NCI-H128 (cell line): ENCODE measurements around the gene DACH1.

Source experiments
- DNase-seq: peaks from one replicate; lab custom pipeline; 2025; ENCODE audit not compliant: unreplicated experiment; lab: John Stamatoyannopoulos, UW

Gene DACH1

DNA sequence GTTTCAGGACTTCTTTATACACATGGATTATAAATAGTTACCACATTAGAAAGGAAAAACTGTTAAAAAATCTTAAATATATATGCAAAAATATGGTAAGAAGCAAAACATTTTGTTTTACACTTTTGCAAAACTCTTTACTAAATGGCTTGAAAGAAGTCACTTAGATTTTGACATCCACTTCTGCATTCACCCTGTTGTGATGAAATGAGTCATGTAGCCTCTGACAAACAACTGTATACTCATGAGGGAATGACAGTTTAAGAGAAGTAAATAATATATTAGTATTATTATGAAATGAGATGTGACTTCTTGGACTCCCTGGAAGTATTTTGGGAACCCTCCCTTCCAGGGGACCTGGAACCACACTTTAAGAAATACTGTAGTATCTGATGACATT lies 275.6 kb downstream of the DACH1 start:
- DNase-seq: no peak

DNA sequence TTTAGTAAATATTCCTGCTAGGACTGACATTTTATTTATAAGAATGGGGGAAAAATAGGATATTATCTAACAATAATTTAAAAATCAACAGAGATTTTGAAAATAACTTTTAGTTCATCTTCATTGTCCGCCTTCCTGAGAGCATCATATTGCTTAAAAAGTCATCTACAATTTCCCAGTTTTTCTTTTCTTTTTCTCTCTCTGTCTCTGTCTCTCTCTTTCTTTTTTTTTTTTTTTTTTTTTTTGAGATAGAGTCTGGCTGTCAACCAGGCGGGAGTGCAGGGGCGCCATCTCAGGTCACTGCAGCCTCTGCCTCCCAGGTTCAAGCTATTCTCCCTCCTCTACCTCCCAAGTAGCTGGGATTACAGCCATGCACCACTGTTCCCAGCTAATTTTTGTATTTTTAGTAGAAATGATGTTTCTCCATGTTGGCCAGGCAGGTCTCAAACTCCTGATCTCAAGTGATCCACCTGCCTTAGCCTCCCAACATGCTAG lies 276.3 kb downstream of the DACH1 start:
- DNase-seq: no peak

DNA sequence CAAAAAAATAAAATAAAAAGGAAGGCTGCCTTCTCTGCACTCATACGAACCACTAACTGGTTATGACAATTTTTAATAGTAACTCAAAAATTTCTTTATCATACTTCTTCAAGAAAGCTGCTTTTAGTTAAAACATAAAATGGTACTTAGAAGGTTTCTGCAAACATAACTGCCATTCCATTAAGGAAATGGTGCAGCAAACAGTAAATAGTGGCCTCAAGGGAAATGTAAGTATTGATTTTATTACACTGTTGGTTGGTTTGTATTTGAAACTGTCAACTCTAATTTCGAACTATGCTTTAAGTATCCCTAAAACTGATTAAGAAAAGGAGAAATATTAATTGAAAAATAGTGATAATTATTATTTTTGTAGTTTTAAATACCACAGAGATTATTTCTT lies 278.0 kb downstream of the DACH1 start:
- DNase-seq: no peak

DNA sequence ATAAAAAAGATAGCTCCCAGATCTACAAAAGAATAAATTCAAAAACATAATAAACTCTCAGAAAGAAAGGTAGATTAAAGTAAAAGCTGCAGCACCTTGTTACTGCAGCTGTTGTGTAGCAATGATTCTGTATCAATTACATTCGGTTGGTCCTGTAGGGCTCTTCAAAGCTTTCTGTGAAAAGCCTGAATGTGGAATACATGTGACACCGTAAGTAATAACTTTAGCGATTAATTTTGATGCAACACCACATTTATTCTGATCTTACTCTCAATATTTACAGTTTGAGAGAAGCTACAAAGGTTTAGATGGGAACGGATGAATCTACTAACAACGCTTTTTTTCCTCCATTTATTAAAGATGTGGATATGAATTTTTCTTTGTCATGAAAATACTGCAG lies 279.2 kb downstream of the DACH1 start:
- DNase-seq: peak; percentile 39

DNA sequence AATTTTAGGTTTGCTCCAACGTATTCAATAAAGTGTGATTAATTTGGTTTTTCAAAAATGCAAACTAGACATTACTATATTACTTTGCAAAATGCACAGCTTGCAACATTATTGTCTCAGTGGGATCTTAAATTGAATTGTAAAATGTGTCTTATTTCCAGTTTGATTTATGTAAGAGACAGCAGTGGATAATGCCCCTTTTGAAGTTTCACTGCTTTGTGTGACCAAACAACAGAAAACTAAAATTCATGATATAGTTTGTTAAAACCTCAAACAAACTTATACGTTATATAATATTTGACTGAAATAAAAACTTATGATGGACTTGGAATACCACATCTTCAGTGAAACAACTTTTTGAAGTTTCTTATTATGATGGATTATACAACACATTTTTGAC lies 279.8 kb downstream of the DACH1 start:
- DNase-seq: no peak

DNA sequence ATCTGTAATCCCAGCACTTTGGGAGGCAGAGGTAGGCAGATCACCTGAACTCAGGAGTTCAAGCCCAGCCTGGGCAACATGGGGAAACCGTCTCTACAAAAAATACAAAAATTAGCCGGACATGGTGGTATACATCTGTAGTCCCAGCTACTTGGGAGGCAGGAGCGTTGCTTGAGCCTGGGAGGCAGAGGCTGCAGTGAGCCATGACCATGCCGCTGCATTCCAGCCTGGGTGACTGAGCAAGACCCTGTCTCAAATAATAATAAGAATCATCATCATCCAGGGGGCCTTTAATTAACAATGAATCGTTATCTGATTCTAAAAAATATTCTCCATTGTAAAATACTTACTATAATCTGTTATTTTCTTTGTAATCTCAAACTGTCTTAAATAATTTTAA lies 283.4 kb downstream of the DACH1 start:
- DNase-seq: no peak

DNA sequence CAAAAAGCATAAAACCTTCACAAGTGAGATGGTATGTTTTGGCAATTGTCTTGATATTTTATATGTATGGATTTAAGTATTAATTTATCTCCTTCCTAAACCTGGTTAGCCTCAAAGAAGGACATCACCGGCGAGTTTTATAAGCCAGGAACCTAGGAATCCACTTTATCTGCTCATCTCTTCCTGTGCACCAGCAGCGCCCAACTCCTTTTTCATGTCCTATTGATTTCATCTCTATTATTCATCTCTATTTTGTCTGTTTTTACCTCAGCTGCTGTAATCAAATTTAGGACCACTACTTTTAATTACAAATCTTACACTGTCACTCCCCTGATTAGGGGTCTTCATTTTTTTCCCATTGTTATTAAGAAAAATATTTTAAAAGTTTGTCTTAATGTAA lies 286.4 kb downstream of the DACH1 start:
- no peak for DNase-seq

DNA sequence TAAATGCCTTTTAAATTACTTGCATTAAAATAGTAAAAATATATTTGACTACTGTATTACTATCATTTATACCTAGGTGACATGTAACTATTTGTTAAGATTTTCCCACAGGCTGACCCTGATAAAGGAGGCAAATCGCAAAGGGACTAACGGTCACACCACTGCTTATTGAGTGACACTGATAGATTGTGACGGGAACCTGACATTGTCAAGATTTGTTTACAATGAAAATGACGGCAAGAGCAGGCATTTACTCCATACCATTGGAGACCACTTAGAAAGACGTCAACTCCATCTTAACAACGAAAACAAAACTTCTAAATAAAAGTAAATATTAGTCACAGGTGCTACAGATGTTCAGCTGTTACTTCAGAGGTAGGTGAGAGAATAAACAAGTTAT lies 289.0 kb downstream of the DACH1 start:
- DNase-seq: no peak

DNA sequence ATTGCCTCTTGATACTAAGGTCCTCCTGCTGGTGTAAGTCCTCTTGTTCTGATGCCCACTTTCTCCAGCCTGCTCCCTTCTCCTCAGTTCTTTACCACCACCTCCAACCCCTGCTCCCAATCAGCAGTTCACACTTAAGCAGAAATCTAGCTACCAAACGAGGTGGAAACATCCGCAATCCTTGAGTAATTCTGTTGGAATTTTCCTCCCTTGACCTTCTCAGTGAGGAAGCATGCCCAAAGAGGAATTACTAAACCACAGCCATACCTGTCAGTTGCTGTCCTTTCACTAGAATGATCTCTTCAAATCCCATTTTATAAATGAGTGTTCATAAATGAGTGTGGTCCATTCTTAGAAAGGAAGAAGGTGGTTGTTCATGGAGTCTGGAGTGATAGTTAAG lies 289.9 kb downstream of the DACH1 start:
- DNase-seq: no peak

DNA sequence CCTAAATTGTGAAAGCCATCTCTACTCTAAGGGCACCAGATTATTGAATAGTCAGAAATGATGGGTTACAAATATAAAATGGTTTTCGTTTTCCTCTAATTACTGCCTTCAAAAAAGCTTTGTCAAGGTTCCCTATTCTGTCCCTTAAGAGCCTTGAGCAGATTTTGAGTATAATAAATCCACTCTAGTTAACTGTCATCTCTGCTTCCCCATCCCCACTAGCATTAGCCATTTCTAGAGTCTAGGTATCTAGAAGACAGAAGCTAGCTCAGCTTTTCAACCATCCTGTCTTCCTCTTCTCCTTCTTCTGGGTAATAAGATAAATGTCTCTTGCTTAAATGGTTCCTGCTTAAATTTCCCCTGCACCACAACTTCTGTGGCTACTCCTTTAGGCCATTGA lies 290.4 kb downstream of the DACH1 start:
- no peak for DNase-seq

DNA sequence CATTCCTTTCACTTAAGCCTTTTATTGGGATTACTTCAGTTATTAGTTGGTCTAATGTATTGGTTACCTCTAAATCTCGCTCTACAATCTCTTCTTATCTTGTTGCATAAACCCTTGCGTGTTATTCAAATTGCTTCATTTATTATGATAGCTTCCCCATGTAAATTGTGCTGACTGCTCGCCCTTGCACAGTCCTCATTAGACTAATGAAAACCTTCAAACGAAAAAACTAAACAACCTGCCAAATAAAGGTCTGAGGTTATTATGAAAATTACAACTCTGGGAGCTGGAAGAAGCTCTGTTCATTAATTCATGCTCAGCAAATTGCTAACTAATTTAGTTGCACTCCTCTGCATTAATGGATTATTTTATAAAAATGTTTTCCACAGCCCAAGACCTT lies 320.1 kb downstream of the DACH1 start:
- no peak for DNase-seq

DNA sequence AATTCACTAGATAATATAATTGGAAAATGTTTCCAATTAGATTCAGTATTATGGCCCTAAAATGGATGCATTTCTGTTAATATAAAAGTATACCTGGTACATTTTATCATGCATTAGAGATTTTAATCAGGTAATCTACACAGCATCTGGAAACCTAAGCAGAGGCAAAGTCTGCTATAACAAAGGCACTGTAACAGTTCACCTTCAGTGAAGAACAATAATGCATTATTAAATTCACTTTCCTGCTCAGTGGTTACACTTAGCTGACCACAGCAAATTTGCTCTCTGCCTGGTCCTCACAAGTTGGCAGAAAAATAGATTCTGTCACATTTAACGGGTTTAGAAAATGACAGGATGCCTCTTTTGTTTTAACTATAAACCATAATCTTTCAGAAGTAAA lies 326.9 kb downstream of the DACH1 start:
- no peak for DNase-seq

DNA sequence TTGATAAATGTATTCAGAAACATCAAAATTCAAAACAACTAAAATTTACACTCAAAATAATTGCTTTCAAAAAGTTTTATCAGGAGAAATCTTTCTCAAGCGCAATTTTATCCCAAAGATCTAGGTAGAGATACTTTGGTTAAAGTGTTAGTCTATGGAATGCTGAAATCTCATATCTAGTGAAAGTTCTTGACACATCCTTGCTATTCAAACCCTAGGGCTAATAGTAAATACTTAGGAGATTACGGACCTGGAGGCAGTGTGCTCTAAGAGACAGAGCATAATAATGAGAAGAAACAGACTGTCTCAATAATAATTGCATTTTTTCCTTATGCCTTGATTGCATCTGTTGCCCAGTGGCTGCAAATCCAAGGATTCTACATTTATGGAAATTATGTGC lies 330.8 kb downstream of the DACH1 start:
- no peak for DNase-seq

DNA sequence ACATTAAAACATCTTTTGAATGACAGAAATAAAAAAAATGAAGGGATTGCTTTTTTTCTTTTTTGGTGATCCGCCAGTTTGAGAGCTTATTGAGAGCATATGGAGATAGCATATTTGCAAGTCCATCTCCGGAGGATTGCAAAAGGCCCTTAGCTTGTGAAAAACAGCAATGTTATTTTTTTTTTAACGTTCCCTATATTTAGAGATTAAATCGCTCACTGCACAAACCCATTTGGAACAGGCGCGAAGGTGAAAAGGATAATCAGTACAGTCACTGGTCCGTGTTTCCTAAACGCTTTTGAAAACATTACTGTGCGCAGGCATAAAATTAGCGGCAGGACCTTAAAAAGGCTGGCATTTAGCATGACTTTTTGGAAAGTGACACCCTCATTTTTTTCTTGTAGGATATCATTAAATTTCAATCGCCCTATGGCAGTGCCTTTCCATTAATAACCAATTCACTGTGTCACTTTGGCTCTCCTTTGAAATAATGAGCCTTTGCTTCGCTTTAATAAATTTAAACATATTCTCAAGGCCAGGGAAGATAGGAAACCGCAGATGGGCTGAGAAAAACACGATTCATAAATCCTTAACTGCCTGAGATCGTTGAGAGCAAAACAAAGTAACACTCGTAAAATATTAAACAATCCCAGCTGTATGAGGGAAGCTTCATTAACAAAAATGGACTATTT lies 342.2 kb downstream of the DACH1 start:
- no peak for DNase-seq

DNA sequence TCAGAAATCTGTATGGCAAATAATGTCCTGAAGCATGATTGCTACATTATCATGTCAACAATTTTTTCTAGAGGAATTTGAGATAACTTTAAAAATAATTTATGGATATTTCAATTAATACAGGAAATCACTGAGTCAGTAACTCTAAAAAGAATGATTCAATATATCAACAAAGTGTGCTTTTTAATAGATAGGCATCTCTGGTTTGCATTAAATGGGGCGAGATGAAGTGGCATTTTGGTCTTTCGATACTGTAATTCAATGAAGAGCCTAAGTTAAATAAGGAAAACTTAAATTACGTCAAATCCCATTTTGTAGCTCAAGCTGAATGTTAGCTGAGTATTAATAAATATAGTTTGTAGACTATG lies 342.8 kb downstream of the DACH1 start:
- DNase-seq: no peak

DNA sequence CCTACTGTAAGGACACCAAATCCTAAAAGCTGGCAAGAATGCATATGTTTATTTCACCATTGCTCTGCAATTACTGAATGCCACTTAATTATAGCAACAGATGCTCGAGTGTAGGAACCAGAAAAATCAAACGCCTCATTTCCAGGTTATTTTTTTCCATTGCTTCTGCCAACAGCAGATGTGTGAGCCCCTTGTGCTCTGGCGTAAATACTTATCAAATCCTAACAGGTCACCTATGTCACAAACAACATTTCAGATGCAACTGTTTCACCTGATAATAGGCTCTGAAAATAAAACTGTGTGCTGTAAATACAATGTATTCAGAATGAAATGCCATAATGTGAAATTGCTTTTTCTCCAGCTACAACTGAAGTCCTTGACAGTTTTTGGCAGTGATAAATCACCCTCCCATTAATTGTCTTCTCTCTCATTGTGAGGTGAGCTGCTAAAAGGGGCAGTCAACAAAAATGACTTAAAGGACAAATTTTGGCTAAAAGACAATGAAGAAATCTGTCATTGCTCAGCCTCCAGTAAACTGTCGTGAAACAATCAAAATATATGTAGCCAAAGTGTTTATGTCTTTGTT lies 344.0 kb downstream of the DACH1 start:
- DNase-seq: peak; percentile 46

DNA sequence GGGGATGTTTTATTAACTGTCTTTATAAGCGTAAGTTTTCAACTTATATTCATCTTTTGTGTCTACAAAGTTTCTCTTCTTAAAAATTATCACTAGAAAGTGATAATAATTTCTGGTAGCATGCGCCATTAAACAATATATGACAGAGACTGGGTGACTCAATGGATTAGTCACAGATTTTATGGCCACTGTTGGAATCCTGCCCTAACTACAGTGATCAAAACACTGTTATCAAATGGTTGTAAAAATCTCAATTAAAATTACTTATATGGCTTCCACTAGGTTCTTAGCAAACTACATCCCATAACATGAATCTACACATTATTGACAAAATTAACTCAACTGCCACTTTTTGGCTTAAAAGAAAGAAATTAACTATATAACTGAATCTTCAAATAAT lies 350.0 kb downstream of the DACH1 start:
- DNase-seq: no peak

DNA sequence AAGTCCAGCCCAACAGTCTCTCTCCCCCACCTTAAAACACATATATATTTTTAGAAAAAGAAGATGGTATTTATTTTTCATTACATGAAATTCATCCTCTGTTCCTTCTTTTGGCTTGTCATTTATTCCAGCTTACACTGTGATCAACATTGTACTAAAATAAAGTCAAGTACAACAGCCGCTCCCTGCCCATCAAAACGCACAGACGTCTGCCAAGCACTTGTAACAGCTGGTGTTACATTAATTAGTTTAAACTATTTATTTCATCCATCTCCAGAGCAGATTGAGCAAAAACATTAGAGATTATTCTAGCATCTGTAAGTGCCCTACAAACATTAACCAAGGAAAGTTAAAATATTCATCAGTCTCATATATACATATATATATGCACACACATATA lies 350.5 kb downstream of the DACH1 start:
- no peak for DNase-seq

DNA sequence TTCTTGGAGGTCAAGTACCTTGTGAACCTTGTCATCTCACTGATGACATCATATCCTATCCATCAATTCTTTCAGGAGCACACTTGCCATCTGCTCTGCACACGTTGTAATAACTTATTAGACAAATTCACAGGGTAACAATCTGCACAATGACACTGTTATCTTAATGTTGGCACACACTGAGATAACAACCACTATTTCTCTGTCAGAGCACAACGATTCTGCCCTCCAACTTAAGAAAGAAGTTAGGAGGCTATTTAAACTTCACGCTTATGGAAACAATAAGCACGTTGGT lies 351.3 kb downstream of the DACH1 start:
- no peak for DNase-seq

DNA sequence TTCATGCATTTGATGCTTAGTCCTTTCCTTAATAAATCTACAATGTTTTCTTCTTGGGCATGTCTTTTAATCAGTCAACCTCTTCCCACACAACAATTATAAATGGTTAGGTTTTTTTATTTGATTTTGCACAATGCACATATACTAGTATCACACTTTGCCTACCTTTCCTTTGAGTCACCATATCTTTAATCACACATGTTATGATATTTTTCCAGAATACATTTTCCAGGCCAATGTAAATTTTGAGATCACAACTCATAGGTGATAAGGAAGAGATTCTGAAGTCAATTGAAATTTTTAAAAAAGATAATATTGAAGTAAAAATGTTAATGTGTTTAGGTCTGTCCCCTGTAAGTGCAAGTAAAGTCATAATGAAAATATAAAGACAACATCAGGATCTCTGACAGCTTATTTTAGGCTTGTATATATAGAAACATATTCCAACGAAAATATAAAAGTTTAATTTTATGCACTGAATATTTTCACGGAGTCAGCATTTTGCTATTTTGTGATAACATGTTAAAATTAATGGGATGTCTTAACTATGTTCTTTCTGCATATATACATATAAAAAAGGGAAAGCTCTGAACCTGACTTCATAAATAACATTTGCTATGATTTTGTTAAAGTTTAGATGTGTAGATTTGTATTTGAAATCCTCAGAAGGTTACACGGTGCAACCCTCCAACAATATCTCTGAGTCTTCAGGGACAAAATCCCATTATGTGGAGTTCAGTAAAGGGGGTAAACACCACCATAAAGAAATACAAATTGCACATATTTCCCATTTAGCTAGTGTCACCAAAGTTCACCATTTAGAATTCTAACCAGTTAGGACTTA lies 351.9 kb downstream of the DACH1 start:
- DNase-seq: no peak

DNA sequence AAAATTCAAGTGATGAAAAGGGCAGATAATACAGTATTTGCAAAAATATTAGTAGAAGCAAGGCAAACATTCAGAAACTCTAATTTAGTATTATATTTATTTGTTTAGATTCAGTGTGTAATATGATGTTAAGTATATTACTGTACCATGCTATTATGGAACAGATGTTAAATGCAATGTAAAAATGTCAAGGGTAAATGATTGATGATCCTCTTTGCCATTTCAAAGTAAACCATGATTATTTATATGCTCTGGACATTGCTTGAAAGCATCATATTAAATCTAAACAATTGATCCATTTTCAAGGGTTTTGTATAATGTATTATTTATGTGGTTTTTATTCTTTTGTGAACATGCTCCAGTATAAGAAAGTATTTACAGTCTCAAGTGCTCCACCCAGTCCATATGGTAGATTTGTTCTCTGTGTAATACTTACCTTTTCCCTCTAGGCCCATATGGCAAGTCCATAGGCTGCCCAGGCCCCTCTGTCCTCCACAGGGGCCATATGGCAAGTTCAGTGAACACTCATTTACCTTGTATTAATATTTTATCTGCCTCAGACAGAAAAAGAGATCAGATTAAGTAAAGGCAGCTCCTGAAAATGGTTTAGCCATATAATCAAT lies 353.5 kb downstream of the DACH1 start:
- DNase-seq: no peak

DNA sequence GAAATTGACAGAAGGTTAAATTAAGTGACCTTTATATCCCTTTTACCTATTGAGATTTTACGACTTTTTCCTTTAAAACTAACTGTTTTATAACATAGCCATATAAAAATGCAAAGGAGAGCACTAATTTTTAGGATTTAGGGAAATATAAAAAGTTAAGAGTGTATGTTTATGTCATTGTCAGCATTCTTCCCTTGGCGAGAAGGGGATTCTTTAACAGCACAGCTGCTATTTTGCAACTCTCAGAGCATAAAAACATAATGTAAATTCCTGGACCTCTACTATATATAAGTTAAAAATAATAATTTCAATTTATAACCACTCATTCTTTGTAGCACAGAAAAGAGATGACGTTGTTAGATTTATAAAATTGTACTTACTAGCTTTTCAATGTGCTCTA lies 363.2 kb downstream of the DACH1 start:
- no peak for DNase-seq
